Small intestine (tissue), 7 donors: ENCODE results near the gene TMEM132A. TPM values are rescaled to one million over a fixed set of nuclear protein-coding genes. Genes with fewer than 3 reads are reported as not detected.

Experiments used
- DNase-seq, 2 donors: peaks; one replicate each; pipeline versions ENCODE4 v3.0.0 to v3.0.0-alpha.2; 2013
- FAIRE-seq: peaks from 2 replicates; lab custom pipeline; 2012; peaks lifted over from hg19 to GRCh38; lab: Jason Lieb, UNC
- H3K27ac ChIP-seq, 3 donors: one replicate each; pipeline ENCODE4 v1.5.1; 2013; ENCODE audit warnings: low read length in 2 of 3, mild to moderate bottlenecking in 2 of 3, control low read depth in 1 of 3, inconsistent platforms in 1 of 3, low read depth in 1 of 3, moderate library complexity in 1 of 3
- H3K27me3 ChIP-seq, 3 donors: one replicate each; pipeline ENCODE4 v1.6.1; 2013; ENCODE audit warnings: low read length in 3 of 3, inconsistent platforms in 1 of 3; ENCODE audit not compliant: control insufficient read depth in 3 of 3, insufficient read depth in 3 of 3
- H3K36me3 ChIP-seq, 3 donors: one replicate each; pipeline ENCODE4 v1.6.1; 2013; ENCODE audit warnings: low read length in 3 of 3, inconsistent platforms in 1 of 3, low read depth in 1 of 3, mild to moderate bottlenecking in 1 of 3, moderate library complexity in 1 of 3; ENCODE audit not compliant: control insufficient read depth in 3 of 3, insufficient read depth in 2 of 3
- H3K4me1 ChIP-seq, 3 donors: one replicate each; pipeline ENCODE4 v1.6.1; 2013; ENCODE audit warnings: low read length in 2 of 3, inconsistent platforms in 1 of 3, low read depth in 1 of 3, mild to moderate bottlenecking in 1 of 3, moderate library complexity in 1 of 3; ENCODE audit not compliant: control insufficient read depth in 3 of 3, insufficient read depth in 2 of 3
- H3K4me3 ChIP-seq, 3 donors: one replicate each; pipeline ENCODE4 v1.5.1; 2013; ENCODE audit warnings: low read length in 3 of 3, control low read depth in 1 of 3, inconsistent platforms in 1 of 3, low read depth in 1 of 3, mild to moderate bottlenecking in 1 of 3, moderate library complexity in 1 of 3
- H3K9me3 ChIP-seq, 2 donors: one replicate each; pipeline ENCODE4 v1.6.1; 2013; ENCODE audit warnings: low read depth in 1 of 2, low read length in 1 of 2; ENCODE audit not compliant: control insufficient read depth in 2 of 2, insufficient read depth in 1 of 2
- WGBS, 3 donors: extraction: QIAGEN DNeasy Blood & Tissue Kit; methylation state at CpG; one replicate each; pipeline ENCODE4 v1.1.7; 2013; 5-methylcytosine and 5-hydroxymethylcytosine counted together
- polyA plus RNA-seq, 4 donors: library from polyadenylated mRNA; stranded (reverse) in 3 of 4; unstranded in 1 of 4; fragments of 200-250 nt in 3 of 4; fragments of 120-200 nt in 1 of 4; gene quantifications; one replicate each; pipeline versions ENCODE4 v1.2.1 to v1.2.3, GENCODE V29; 2013
- donor health status: healthy with polysubstance abuse.
- donor health status: control.
- donor health status: control.
- donor health status: Bipolar disorder and iron deficiency.
- donor health status: healthy.

TMEM132A gene
- polyA plus RNA-seq, 4 donors = 0.89 to 8.6 (median 4.0) TPM

DNA sequence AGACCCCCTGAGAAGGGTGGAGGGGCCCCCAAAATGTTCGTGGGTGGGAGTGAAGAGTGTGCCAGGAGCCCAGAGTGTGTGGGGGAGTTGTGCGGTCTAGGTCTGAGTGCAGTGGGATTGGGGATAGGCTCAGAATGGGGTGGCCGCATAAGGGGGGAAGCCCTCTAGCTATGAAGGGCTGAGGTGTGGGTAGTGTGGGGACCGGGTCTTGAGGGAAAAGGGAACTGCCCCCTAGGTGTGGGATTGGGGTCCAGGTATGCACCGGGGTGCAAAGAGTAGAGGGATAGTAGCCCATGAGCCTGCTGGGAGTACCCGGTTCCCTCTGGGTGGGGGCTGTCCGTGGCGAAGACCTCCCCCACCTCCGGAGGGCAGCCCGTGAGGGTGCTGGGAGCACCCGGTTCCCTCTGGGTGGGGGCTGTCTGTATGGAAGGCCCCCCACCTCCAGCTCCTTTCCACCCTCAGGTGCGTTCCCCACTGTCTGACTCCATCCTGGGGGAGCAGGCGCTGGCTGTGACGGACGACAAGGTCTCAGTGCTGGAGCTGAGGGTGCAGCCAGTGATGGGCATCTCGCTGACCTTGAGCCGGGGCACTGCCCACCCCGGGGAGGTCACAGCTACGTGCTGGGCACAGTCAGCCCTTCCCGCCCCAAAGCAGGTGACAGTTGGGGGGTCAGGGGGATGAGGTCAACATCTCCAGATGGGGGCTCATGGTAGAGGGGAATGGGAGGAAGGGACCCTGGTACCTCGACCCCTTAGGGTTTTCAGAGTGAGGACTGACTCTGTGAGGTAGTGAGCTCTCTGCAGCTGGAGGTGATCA is 10.7 kb downstream of the TMEM132A start:
- H3K9me3 ChIP-seq = no peaks in the 10 kb centered on the region
- no peaks in the 10 kb centered on the region for H3K27me3 ChIP-seq
- peaks cover 0 to 9% (median 0%) of the 10 kb centered on the region in 3 donors for H3K4me1 ChIP-seq
- no peak for DNase-seq
- peaks cover 0 to 58% (median 0%) of the 10 kb centered on the region in 3 donors for H3K36me3 ChIP-seq
- H3K27ac ChIP-seq = no peak overlapping the region
- H3K4me3 ChIP-seq = no peak overlapping the region
- FAIRE-seq = no peak
- WGBS, 3 donors = 68 to 78% (median 75%) methylated on average over 21 of the region's 21 CpGs

DNA sequence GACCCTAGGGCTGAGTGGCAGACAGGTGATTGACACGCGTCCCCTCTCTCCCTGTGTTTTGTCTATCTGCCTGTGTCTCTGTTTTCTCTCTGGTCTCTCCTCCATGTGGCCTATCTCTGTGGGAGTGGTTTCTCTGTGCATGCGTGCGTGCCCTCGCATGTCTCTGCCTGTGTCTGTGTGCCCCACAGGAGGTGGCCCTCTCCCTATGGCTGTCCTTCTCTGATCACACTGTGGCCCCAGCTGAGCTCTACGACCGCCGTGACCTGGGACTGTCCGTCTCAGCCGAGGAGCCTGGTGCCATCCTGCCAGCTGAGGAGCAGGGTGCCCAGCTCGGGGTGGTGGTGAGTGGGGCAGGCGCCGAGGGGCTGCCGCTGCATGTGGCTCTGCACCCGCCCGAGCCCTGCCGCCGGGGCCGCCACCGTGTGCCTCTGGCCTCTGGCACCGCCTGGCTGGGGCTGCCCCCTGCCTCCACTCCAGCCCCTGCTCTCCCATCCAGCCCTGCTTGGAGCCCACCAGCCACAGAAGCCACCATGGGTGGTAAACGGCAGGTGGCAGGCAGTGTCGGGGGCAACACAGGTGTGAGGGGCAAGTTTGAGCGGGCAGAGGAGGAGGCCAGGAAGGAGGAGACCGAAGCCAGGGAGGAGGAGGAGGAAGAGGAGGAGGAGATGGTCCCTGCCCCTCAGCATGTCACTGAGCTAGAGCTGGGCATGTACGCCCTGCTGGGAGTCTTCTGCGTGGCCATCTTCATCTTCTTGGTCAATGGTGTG is 11.6 kb downstream of the TMEM132A start:
- WGBS, 3 donors = 79 to 89% (median 87%) methylated on average over 27 of the region's 27 CpGs
- Histone ChIP-seq H3K36me3 (peaks cover 0 to 50% (median 0%) of the 10 kb centered on the region in 3 donors), H3K9me3 (no peaks in the 10 kb centered on the region), H3K4me1 (peaks cover 0 to 10% (median 0%) of the 10 kb centered on the region in 3 donors), H3K4me3 (no peak overlapping the region), H3K27ac (no peak overlapping the region), H3K27me3 (no peaks in the 10 kb centered on the region)
- no peak for DNase-seq
- FAIRE-seq = no peak

DNA sequence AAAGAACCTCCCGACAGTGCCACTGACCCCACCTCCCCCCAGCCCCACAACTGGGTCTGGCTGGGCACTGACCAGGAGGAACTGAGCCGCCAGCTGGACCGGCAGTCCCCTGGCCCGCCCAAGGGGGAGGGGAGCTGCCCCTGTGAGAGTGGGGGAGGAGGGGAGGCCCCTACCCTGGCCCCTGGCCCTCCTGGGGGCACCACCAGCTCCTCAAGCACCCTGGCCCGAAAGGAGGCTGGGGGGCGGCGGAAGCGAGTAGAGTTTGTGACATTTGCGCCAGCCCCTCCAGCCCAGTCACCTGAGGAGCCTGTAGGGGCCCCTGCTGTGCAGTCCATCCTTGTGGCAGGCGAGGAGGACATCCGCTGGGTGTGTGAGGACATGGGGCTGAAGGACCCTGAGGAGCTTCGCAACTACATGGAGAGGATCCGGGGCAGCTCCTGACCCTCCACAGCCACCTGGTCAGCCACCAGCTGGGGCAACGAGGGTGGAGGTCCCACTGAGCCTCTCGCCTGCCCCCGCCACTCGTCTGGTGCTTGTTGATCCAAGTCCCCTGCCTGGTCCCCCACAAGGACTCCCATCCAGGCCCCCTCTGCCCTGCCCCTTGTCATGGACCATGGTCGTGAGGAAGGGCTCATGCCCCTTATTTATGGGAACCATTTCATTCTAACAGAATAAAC is 12.3 kb downstream of the TMEM132A start:
- H3K4me1 ChIP-seq = peaks cover 0 to 10% (median 0%) of the 10 kb centered on the region in 3 donors
- no peak for DNase-seq
- no peak for FAIRE-seq
- no peaks in the 10 kb centered on the region for H3K27me3 ChIP-seq
- peaks cover 0 to 48% (median 0%) of the 10 kb centered on the region in 3 donors for H3K36me3 ChIP-seq
- H3K4me3 ChIP-seq = no peak overlapping the region
- WGBS, 3 donors = 83 to 90% (median 86%) methylated on average over 16 to 18 of the region's 18 CpGs
- H3K9me3 ChIP-seq = no peaks in the 10 kb centered on the region
- peak overlapping the region in 1 of 3 donors; percentile 11 for H3K27ac ChIP-seq

DNA sequence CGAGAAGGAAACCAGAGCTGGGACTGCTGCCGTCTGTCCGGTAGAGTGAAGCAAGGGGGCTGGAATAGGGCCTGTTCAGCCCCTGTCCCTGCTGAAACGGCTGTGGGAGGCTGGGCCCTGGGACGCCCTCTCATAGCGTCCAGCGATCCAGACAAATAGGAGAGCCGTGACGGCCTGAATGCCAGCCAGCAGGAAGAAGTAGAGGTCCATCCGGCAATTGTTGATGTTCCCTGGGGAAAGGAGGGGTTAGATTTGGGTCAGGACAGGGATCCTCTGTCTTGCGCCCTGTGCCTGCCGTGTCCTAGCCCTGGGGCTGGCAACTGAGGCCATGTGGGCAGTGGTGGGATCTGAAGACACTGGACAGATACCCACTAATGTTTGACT is 12.9 kb downstream of the TMEM132A start:
- FAIRE-seq (no peak), DNase-seq (no peak)
- H3K4me1 ChIP-seq = peaks cover 0 to 10% (median 0%) of the 10 kb centered on the region in 3 donors
- no peaks in the 10 kb centered on the region for H3K27me3 ChIP-seq
- no peaks in the 10 kb centered on the region for H3K9me3 ChIP-seq
- WGBS, 3 donors = 69 to 78% (median 72%) methylated on average over 12 of the region's 12 CpGs
- H3K36me3 ChIP-seq = peaks cover 0 to 44% (median 0%) of the 10 kb centered on the region in 3 donors
- H3K27ac ChIP-seq = no peak overlapping the region
- H3K4me3 ChIP-seq = no peak overlapping the region

DNA sequence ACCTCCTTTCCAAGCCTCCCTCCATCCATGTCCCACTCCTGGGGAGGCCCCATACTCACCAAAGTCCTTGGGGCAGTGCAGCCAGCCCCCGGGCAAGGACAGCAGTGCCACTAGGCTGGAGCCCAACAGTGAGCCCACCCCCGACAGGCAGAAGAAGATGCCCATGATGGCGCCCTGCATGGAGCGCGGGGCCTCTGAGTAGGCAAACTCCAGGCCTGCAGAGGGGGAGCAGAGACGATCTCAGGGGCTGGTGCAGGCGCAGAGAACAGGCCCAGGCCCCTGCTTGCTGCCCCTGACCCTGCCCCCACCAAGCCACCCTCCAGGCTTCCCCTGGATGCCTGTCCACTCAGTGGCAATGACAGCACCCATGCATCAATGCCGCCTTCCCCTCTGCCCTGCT is 13.6 kb downstream of the TMEM132A start:
- FAIRE-seq (no peak), DNase-seq (no peak)
- Histone ChIP-seq H3K27ac (no peak overlapping the region), H3K27me3 (no peaks in the 10 kb centered on the region), H3K4me3 (no peak overlapping the region), H3K9me3 (no peaks in the 10 kb centered on the region), H3K36me3 (peaks cover 0 to 45% (median 0%) of the 10 kb centered on the region in 3 donors), H3K4me1 (peaks cover 0 to 10% (median 0%) of the 10 kb centered on the region in 3 donors)
- WGBS, 3 donors = 84 to 92% (median 91%) methylated on average over 8 of the region's 8 CpGs

DNA sequence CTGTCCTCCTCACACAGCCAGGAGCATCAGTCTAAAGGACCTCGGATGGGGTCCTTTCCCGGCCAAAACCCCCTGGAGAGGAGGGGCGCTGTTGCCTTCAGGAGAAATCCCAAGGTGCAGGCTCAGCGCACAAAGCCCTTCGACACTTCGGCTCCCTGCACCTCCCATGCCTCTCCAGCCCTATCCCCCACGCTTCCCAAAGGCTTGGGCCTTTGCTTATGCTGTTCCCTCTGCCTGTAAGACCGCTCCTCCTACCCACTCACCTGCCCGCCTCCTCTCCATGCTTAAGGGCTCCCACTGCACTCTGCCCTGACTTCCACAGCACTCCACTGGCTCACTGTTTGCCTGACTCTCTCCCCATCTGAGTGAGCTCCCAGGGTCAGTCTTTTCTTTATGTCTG is 14.2 kb downstream of the TMEM132A start:
- no peaks in the 10 kb centered on the region for H3K9me3 ChIP-seq
- H3K4me3 ChIP-seq = no peak overlapping the region
- peaks cover 0 to 46% (median 0%) of the 10 kb centered on the region in 3 donors for H3K36me3 ChIP-seq
- peaks cover 0 to 10% (median 0%) of the 10 kb centered on the region in 3 donors for H3K4me1 ChIP-seq
- DNase-seq = no peak
- no peak for FAIRE-seq
- WGBS, 3 donors = 88 to 96% (median 95%) methylated on average over 9 of the region's 9 CpGs
- no peak overlapping the region for H3K27ac ChIP-seq
- no peaks in the 10 kb centered on the region for H3K27me3 ChIP-seq

DNA sequence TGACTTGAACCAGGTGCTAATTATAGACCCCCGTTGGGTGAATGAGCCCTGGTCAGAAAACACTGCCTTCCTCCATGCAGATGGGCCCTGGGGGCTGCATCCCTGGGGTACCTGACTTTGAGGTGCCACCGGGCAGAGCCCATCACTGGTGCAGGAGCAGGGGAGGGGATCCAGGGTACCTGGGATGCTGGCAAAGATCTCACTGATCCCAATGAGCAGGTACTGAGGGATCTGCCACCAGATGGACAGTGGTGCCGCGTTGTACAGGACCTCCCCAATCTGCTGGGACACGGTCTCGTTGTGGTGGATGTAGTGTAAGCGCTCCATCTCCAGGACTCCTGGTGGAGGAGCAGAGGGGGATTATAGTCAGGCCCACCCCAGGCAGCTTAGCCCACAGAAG is 15.0 kb downstream of the TMEM132A start:
- no peak overlapping the region for H3K4me3 ChIP-seq
- peaks cover 0 to 44% (median 0%) of the 10 kb centered on the region in 3 donors for H3K36me3 ChIP-seq
- H3K9me3 ChIP-seq = no peaks in the 10 kb centered on the region
- no peak overlapping the region for H3K27ac ChIP-seq
- WGBS, 3 donors = 94 to 98% (median 94%) methylated on average over 7 of the region's 7 CpGs
- no peak for DNase-seq
- no peak for FAIRE-seq
- peaks cover 0 to 10% (median 0%) of the 10 kb centered on the region in 3 donors for H3K4me1 ChIP-seq
- H3K27me3 ChIP-seq = no peaks in the 10 kb centered on the region

DNA sequence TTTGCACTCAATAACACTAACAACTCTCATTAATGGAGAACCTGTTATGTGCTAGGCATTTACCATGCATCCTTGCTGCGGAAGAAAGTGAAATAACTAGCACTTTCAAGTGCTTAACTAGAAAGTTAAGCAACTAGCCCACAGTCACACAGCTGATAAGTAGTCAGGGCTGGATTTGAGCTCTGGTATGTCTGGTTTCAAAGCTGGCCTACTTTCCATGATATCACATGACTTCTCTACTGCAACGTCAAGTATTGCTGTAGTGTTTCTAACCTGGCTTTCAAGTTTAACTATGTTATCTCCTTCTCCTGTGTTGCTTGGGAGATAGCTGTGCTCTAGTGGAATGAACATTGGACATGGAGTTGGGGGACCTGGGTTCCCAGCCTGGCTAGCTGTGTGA is 15.6 kb downstream of the TMEM132A start:
- WGBS, 3 donors = 54 to 59% (median 58%) methylated on average over 2 of the region's 2 CpGs
- peaks cover 0 to 10% (median 0%) of the 10 kb centered on the region in 3 donors for H3K4me1 ChIP-seq
- FAIRE-seq (no peak), DNase-seq (peak in 1 of 2 donors; percentile 73)
- H3K4me3 ChIP-seq = no peak overlapping the region
- no peaks in the 10 kb centered on the region for H3K9me3 ChIP-seq
- peaks cover 0 to under 1% (median 0%) of the 10 kb centered on the region in 3 donors for H3K27me3 ChIP-seq
- no peak overlapping the region for H3K27ac ChIP-seq
- peaks cover 0 to 44% (median 0%) of the 10 kb centered on the region in 3 donors for H3K36me3 ChIP-seq
